Measurements from ENCODE around the gene SBF2. TPM values are rescaled to one million over a fixed set of nuclear protein-coding genes. Genes with fewer than 3 reads are reported as not detected.

The SBF2 gene
- 1 to 10 TPM; 6.0 to 6.1 TPM for total RNA-seq

- H3K4me3 Mint-ChIP-seq = peak within 1 kb of the TSS; percentile 73
- peaks cover 3% of the 10 kb centered on the region for H3K36me3 Mint-ChIP-seq
- H3K27ac Mint-ChIP-seq = peak within 1 kb of the TSS; percentile 17
- peak; percentile 83 for DNase-seq
- peaks cover 38% of the 10 kb centered on the region for H3K4me1 Mint-ChIP-seq
- H3K9me3 Mint-ChIP-seq = no peaks in the 10 kb centered on the region
- peaks cover 34% of the 10 kb centered on the region for H3K27me3 Mint-ChIP-seq
These were observed at the start of gene SBF2 for GRCh38 chr11:10293423-10294289. TSS of gene SBF2 (minus strand) at chr11:10294219. CDS start at chr11:10294069, 150 bp downstream.

- Mint-ChIP-seq H3K9me3 (no peaks in the 10 kb centered on the region), H3K36me3 (no peaks in the 10 kb centered on the region), H3K4me3 (no peak overlapping the region), H3K27me3 (peaks cover 16% of the 10 kb centered on the region), H3K4me1 (no peaks in the 10 kb centered on the region), H3K27ac (no peak overlapping the region)
- no peak for DNase-seq
These were observed 44.3 kb upstream of the SBF2 start for GRCh38 chr11:10338287-10338686.

- no peak for DNase-seq
- H3K4me1 Mint-ChIP-seq = no peaks in the 10 kb centered on the region
- H3K4me3 Mint-ChIP-seq = no peak overlapping the region
- peaks cover 4% of the 10 kb centered on the region for H3K27me3 Mint-ChIP-seq
- H3K9me3 Mint-ChIP-seq = peaks cover 2% of the 10 kb centered on the region
- H3K27ac Mint-ChIP-seq = no peak overlapping the region
- H3K36me3 Mint-ChIP-seq = peaks cover 7% of the 10 kb centered on the region
These were observed 39.5 kb upstream of the SBF2 start for GRCh38 chr11:10333490-10333889.

GRCh38 chr11:10331548-10332289, 37.7 kb upstream of the SBF2 start:
- peaks cover 11% of the 10 kb centered on the region for H3K27me3 Mint-ChIP-seq
- peaks cover 2% of the 10 kb centered on the region for H3K9me3 Mint-ChIP-seq
- DNase-seq = no peak
- no peaks in the 10 kb centered on the region for H3K4me1 Mint-ChIP-seq
- peaks cover 7% of the 10 kb centered on the region for H3K36me3 Mint-ChIP-seq
- no peak overlapping the region for H3K4me3 Mint-ChIP-seq
- H3K27ac Mint-ChIP-seq = no peak overlapping the region

GRCh38 chr11:10329935-10330334, 35.9 kb upstream of the SBF2 start:
- H3K9me3 Mint-ChIP-seq = peaks cover 2% of the 10 kb centered on the region
- H3K4me1 Mint-ChIP-seq = no peaks in the 10 kb centered on the region
- peaks cover 7% of the 10 kb centered on the region for H3K27me3 Mint-ChIP-seq
- no peak overlapping the region for H3K4me3 Mint-ChIP-seq
- H3K36me3 Mint-ChIP-seq = peaks cover 7% of the 10 kb centered on the region
- DNase-seq = no peak
- no peak overlapping the region for H3K27ac Mint-ChIP-seq

GRCh38 chr11:10329356-10329755, 35.3 kb upstream of the SBF2 start:
- H3K4me1 Mint-ChIP-seq = no peaks in the 10 kb centered on the region
- H3K27me3 Mint-ChIP-seq = peaks cover 7% of the 10 kb centered on the region
- peak overlapping the region; percentile 12 for H3K27ac Mint-ChIP-seq
- peaks cover 2% of the 10 kb centered on the region for H3K9me3 Mint-ChIP-seq
- peaks cover 7% of the 10 kb centered on the region for H3K36me3 Mint-ChIP-seq
- H3K4me3 Mint-ChIP-seq = no peak overlapping the region
- no peak for DNase-seq

- peaks cover 2% of the 10 kb centered on the region for H3K9me3 Mint-ChIP-seq
- no peak overlapping the region for H3K4me3 Mint-ChIP-seq
- H3K4me1 Mint-ChIP-seq = peaks cover 1% of the 10 kb centered on the region
- H3K36me3 Mint-ChIP-seq = peaks cover 7% of the 10 kb centered on the region
- peaks cover 12% of the 10 kb centered on the region for H3K27me3 Mint-ChIP-seq
- no peak for DNase-seq
- no peak overlapping the region for H3K27ac Mint-ChIP-seq
These were observed 34.5 kb upstream of the SBF2 start for GRCh38 chr11:10328314-10329098.

GRCh38 chr11:10327254-10327653, 33.2 kb upstream of the SBF2 start:
- Mint-ChIP-seq H3K9me3 (peaks cover 2% of the 10 kb centered on the region), H3K36me3 (peaks cover 6% of the 10 kb centered on the region), H3K27ac (no peak overlapping the region), H3K4me1 (peaks cover 14% of the 10 kb centered on the region), H3K4me3 (no peak overlapping the region), H3K27me3 (peaks cover 16% of the 10 kb centered on the region)
- no peak for DNase-seq

- Mint-ChIP-seq H3K4me3 (no peak overlapping the region), H3K9me3 (no peaks in the 10 kb centered on the region), H3K27me3 (peaks cover 16% of the 10 kb centered on the region), H3K27ac (no peak overlapping the region), H3K4me1 (peaks cover 14% of the 10 kb centered on the region), H3K36me3 (peaks cover 2% of the 10 kb centered on the region)
- no peak for DNase-seq
These were observed 32.3 kb upstream of the SBF2 start for GRCh38 chr11:10326012-10326964.

- H3K36me3 Mint-ChIP-seq = peaks cover 2% of the 10 kb centered on the region
These were observed 31.4 kb upstream of the SBF2 start for GRCh38 chr11:10325277-10326011.

GRCh38 chr11:10324474-10324873, 30.5 kb upstream of the SBF2 start:
- no peak for DNase-seq
- peaks cover 16% of the 10 kb centered on the region for H3K27me3 Mint-ChIP-seq
- no peaks in the 10 kb centered on the region for H3K9me3 Mint-ChIP-seq
- no peak overlapping the region for H3K4me3 Mint-ChIP-seq
- H3K27ac Mint-ChIP-seq = no peak overlapping the region
- peaks cover 2% of the 10 kb centered on the region for H3K36me3 Mint-ChIP-seq
- H3K4me1 Mint-ChIP-seq = peaks cover 17% of the 10 kb centered on the region

More at GRCh38 chr11:10325277-10326011, 31.4 kb upstream of the SBF2 start:
- no peak overlapping the region for H3K4me3 Mint-ChIP-seq
- DNase-seq = no peak
- peaks cover 17% of the 10 kb centered on the region for H3K4me1 Mint-ChIP-seq
- peaks cover 16% of the 10 kb centered on the region for H3K27me3 Mint-ChIP-seq
- H3K9me3 Mint-ChIP-seq = no peaks in the 10 kb centered on the region
- H3K27ac Mint-ChIP-seq = no peak overlapping the region

- Mint-ChIP-seq H3K36me3 (peaks cover 2% of the 10 kb centered on the region), H3K4me3 (no peak overlapping the region), H3K9me3 (no peaks in the 10 kb centered on the region), H3K27ac (no peak overlapping the region), H3K4me1 (peaks cover 17% of the 10 kb centered on the region), H3K27me3 (peaks cover 16% of the 10 kb centered on the region)
- DNase-seq = no peak
These were observed 29.8 kb upstream of the SBF2 start for GRCh38 chr11:10323793-10324170.

Measured in activated naive CD8-positive, alpha-beta T cell treated with anti-CD3 and anti-CD28 coated beads for 36 hours (primary cell).